Spleen (tissue), 11 donors: ENCODE data around the gene PHTF1. TPM values are rescaled to one million over a fixed set of nuclear protein-coding genes. Genes with fewer than 3 reads are reported as not detected.

ENCODE experiments used
- DNase-seq: peaks from one replicate; pipeline ENCODE4 v3.0.0-alpha.2; 2020
- H3K27ac ChIP-seq, 8 donors: fragments of 200-600 bp; sonication (generic) in 7 of 8; 1 replicate in 4 of 8; 2 replicates in 4 of 8; pipeline versions ENCODE4 v1.5.0 to v1.8.0; 2016 to 2021; ENCODE audit warnings: inconsistent platforms in 4 of 8, mild to moderate bottlenecking in 4 of 8, moderate library complexity in 1 of 8
- H3K27me3 ChIP-seq, 7 donors: fragments of 200-600 bp; sonication (generic) in 6 of 7; replicated peaks in 1 of 7; 1 replicate in 4 of 7; 2 replicates in 3 of 7; pipeline versions ENCODE4 v1.5.0 to v1.8.0; 2016 to 2021; ENCODE audit warnings: inconsistent platforms in 3 of 7, mild to moderate bottlenecking in 1 of 7
- H3K36me3 ChIP-seq, 6 donors: fragments of 200-600 bp; sonication (generic) in 5 of 6; 1 replicate in 4 of 6; 2 replicates in 2 of 6; pipeline versions ENCODE4 v1.5.0 to v1.8.0; 2016 to 2021; ENCODE audit warnings: inconsistent platforms in 2 of 6
- H3K4me1 ChIP-seq, 6 donors: fragments of 200-600 bp; sonication (generic) in 5 of 6; 1 replicate in 3 of 6; 2 replicates in 3 of 6; pipeline versions ENCODE4 v1.5.0 to v1.8.0; 2016 to 2021; ENCODE audit warnings: inconsistent platforms in 3 of 6
- H3K4me3 ChIP-seq, 8 donors: fragments of 200-600 bp; sonication (generic) in 7 of 8; 1 replicate in 4 of 8; 2 replicates in 4 of 8; pipeline versions ENCODE4 v1.5.0 to v1.8.0; 2016 to 2021; ENCODE audit warnings: inconsistent platforms in 4 of 8, mild to moderate bottlenecking in 4 of 8, moderate library complexity in 2 of 8
- H3K9me3 ChIP-seq, 8 donors: fragments of 200-600 bp; sonication (generic) in 7 of 8; 1 replicate in 4 of 8; 2 replicates in 4 of 8; pipeline versions ENCODE4 v1.5.0 to v1.8.0; 2016 to 2021; ENCODE audit warnings: inconsistent platforms in 4 of 8
- CTCF ChIP-seq, 11 experiments: fragments of 200-600 bp in 7 of 11; fragments of 450-650 bp in 4 of 11; sonication (generic) in 4 of 11; IDR thresholded peaks in 8 of 11; conservative IDR thresholded peaks in 3 of 11; 1 replicate in 7 of 11; 2 replicates in 4 of 11; pipeline versions ENCODE4 v1.4.0 to v1.8.0; 2016 to 2021; ENCODE audit warnings: antibody characterized with exemption in 11 of 11, inconsistent platforms in 4 of 11, mild to moderate bottlenecking in 1 of 11
- POLR2A ChIP-seq, 3 donors: fragments of 450-650 bp; IDR thresholded peaks; one replicate each; pipeline ENCODE4 v1.5.1; 2017; ENCODE audit warnings: antibody characterized with exemption in 3 of 3, mild to moderate bottlenecking in 1 of 3
- POLR2AphosphoS5 ChIP-seq, 3 donors: sonication (generic); formaldehyde crosslinking; IDR thresholded peaks; one replicate each; pipeline ENCODE4 v1.5.1; 2017; ENCODE audit warnings: antibody characterized with exemption in 3 of 3
- whole genome bisulfite sequencing, 5 donors: extraction: QIAGEN DNeasy Blood & Tissue Kit in 3 of 5; methylation state at CpG; one replicate each; pipeline versions ENCODE4 v1.1.5 to v1.1.7; 2013 to 2018; 5-methylcytosine and 5-hydroxymethylcytosine counted together
- intact Hi-C: fragments of 100-400 bp; cut with DNase I; formaldehyde crosslinking; loops from one replicate; pipeline ENCODE4 v1.15.0; 2023; ENCODE audit warnings: low total_unique reads
- polyA plus RNA-seq, 3 donors: library from polyadenylated mRNA; stranded (reverse); fragments of 200-250 nt; gene quantifications; one replicate each; pipeline ENCODE4 v1.2.1, GENCODE V29; 2013
- total RNA-seq, 7 donors: library from RNA; depleted of rRNA in 3 of 7; stranded (reverse); fragments of >200 nt in 3 of 7; fragmentation: NEBNext Ultra II Directional in 4 of 7; extraction: Animal tissue kit (Norgen Biotek cat#: 25700) in 4 of 7; gene quantifications; one replicate each; pipeline versions ENCODE4 v1.1.0 to v1.2.1, GENCODE V29; 2016 to 2021
- donor health status: healthy with polysubstance abuse.
- donor health status: DM: no; HTN: no; CAD: no; lungs with moderate emphysema.
- donor health status: DM: no; HTN: no; CAD: no.
- donor health status: Bipolar disorder and iron deficiency.
- donor health status: healthy.
- donor health status: DM: no; HTN: no; CAD: no.
- donor health status: DM: yes; HTN: yes; CAD: no.

Gene PHTF1
- total and polyA plus RNA-seq, 10 donors: 5.6 to 47.6 (median 20.3) TPM

- Histone ChIP-seq H3K9me3 (peaks cover 7 to 31% (median 24%) of the 10 kb centered on the region in 8 donors), H3K27me3 (no peaks in the 10 kb centered on the region), H3K4me1 (peaks cover 0 to 5% (median 0%) of the 10 kb centered on the region in 6 donors), H3K36me3 (peaks cover 0 to 50% (median 0%) of the 10 kb centered on the region in 6 donors), H3K27ac (no peak overlapping the region), H3K4me3 (no peak overlapping the region)
- DNase-seq: no peak
- WGBS, 5 donors: 91 to 97% (median 94%) methylated on average over 2 of the region's 2 CpGs
- intact Hi-C loops: no loop called here
- TF ChIP-seq POLR2A (IDR thresholded peaks at IDR 0.05): no peak
- no peak for TF ChIP-seq POLR2AphosphoS5 (IDR thresholded peaks at IDR 0.05)
- no peak for TF ChIP-seq CTCF (IDR thresholded peaks at IDR 0.05 in 8 of 11, conservative IDR thresholded peaks at IDR 0.05 in 3 of 11)
Measured at GRCh38 chr1:113691184-113691583, 68.1 kb downstream of the PHTF1 start.

GRCh38 chr1:113686891-113687618 is 72.2 kb downstream of the PHTF1 start:
- no peaks in the 10 kb centered on the region for H3K27me3 ChIP-seq
- intact Hi-C loops: no loop called here
- no peak for DNase-seq
- peaks cover 0 to 18% (median 0%) of the 10 kb centered on the region in 6 donors for H3K36me3 ChIP-seq
- TF ChIP-seq POLR2AphosphoS5 (IDR thresholded peaks at IDR 0.05) (no peak), POLR2A (IDR thresholded peaks at IDR 0.05) (no peak), CTCF (IDR thresholded peaks at IDR 0.05 in 8 of 11, conservative IDR thresholded peaks at IDR 0.05 in 3 of 11) (no peak)
- no peak overlapping the region for H3K4me3 ChIP-seq
- 94 to 97% (median 96%) methylated on average over 3 of the region's 3 CpGs for WGBS, 5 donors
- H3K27ac ChIP-seq: no peak overlapping the region
- H3K4me1 ChIP-seq: peaks cover 0 to under 1% (median 0%) of the 10 kb centered on the region in 6 donors
- H3K9me3 ChIP-seq: no peaks in the 10 kb centered on the region

- DNase-seq: no peak
- no peak overlapping the region for H3K4me3 ChIP-seq
- H3K4me1 ChIP-seq: no peaks in the 10 kb centered on the region
- no peak overlapping the region for H3K27ac ChIP-seq
- WGBS, 5 donors: 71 to 86% (median 76%) methylated on average over 6 of the region's 6 CpGs
- intact Hi-C loops: no loop called here
- H3K9me3 ChIP-seq: no peaks in the 10 kb centered on the region
- H3K36me3 ChIP-seq: peaks cover 0 to 2% (median 0%) of the 10 kb centered on the region in 6 donors
- H3K27me3 ChIP-seq: no peaks in the 10 kb centered on the region
- TF ChIP-seq POLR2A (IDR thresholded peaks at IDR 0.05) (no peak), POLR2AphosphoS5 (IDR thresholded peaks at IDR 0.05) (no peak), CTCF (IDR thresholded peaks at IDR 0.05 in 8 of 11, conservative IDR thresholded peaks at IDR 0.05 in 3 of 11) (no peak)
Measured at GRCh38 chr1:113684153-113684541, 75.1 kb downstream of the PHTF1 start.

- intact Hi-C loops: no loop called here
- H3K4me1 ChIP-seq: no peaks in the 10 kb centered on the region
- 62 to 83% (median 69%) methylated on average over 8 of the region's 8 CpGs for WGBS, 5 donors
- H3K27me3 ChIP-seq: no peaks in the 10 kb centered on the region
- H3K9me3 ChIP-seq: no peaks in the 10 kb centered on the region
- no peak overlapping the region for H3K27ac ChIP-seq
- no peak overlapping the region for H3K4me3 ChIP-seq
- DNase-seq: no peak
- TF ChIP-seq CTCF (IDR thresholded peaks at IDR 0.05 in 8 of 11, conservative IDR thresholded peaks at IDR 0.05 in 3 of 11) (no peak), POLR2A (IDR thresholded peaks at IDR 0.05) (no peak), POLR2AphosphoS5 (IDR thresholded peaks at IDR 0.05) (no peak)
- no peaks in the 10 kb centered on the region for H3K36me3 ChIP-seq
Measured at GRCh38 chr1:113683384-113684152, 75.7 kb downstream of the PHTF1 start.
